ENCODE measurements around the gene NCOA1. TPM values are rescaled to one million over a fixed set of nuclear protein-coding genes. Genes with fewer than 3 reads are reported as not detected.

NCOA1 gene
- total RNA-seq, 1 donor from 2014 or later: 46.9 TPM

DNA sequence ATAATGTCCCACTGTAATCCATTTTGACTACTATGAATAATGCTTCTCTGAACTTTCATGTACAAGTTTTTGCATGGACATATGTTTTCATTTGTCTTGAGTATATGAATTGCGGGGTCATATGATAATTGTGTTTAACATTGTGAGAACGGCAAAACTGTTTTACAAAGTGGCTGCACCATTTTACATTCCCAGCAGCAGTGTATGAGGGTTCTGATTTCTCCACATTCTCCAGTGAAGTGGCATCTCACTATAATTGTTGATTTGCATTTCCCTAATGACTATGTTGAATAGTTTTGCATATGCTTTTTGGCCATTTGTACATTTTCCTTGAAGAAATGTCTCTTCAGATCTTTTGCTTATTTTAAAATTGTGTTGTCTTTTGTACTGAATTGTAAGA is 20.1 kb downstream of the NCOA1 start:
- ATAC-seq: no peak
- peaks cover 34% of the 10 kb centered on the region for H3K4me1 ChIP-seq
- no peak overlapping the region for H3K4me3 ChIP-seq
- no peaks in the 10 kb centered on the region for H3K27me3 ChIP-seq
- no peaks in the 10 kb centered on the region for H3K36me3 ChIP-seq
- DNase-seq: no peak
- H3K27ac ChIP-seq: no peak overlapping the region
- no peaks in the 10 kb centered on the region for H3K9me3 ChIP-seq
- TF ChIP-seq, protein P1, sequence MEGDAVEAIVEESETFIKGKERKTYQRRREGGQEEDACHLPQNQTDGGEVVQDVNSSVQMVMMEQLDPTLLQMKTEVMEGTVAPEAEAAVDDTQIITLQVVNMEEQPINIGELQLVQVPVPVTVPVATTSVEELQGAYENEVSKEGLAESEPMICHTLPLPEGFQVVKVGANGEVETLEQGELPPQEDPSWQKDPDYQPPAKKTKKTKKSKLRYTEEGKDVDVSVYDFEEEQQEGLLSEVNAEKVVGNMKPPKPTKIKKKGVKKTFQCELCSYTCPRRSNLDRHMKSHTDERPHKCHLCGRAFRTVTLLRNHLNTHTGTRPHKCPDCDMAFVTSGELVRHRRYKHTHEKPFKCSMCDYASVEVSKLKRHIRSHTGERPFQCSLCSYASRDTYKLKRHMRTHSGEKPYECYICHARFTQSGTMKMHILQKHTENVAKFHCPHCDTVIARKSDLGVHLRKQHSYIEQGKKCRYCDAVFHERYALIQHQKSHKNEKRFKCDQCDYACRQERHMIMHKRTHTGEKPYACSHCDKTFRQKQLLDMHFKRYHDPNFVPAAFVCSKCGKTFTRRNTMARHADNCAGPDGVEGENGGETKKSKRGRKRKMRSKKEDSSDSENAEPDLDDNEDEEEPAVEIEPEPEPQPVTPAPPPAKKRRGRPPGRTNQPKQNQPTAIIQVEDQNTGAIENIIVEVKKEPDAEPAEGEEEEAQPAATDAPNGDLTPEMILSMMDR (IDR thresholded peaks at IDR 0.05): no peak
- intact Hi-C loops (cut with DNase I): no loop called here

DNA sequence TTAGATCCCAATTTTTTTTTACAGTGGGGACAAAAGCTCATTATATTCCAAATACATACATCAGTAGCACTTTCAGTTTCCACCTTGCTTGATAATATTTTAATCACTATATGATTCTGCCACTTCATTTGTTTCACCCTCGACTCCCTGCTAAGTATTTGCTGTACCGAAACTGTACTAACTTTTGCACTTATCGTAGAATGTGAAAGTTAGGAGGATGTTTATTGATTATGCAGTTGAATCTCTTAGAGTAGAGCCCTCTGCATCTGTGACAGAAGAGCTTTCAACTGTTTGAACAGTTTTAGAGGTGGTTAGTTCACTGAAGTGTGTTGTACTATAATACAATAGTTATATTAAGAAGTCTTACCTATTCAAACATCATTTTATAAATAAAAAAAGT is 20.8 kb downstream of the NCOA1 start:
- intact Hi-C loops (cut with DNase I): no loop called here
- peaks cover 34% of the 10 kb centered on the region for H3K4me1 ChIP-seq
- H3K9me3 ChIP-seq: no peaks in the 10 kb centered on the region
- H3K27ac ChIP-seq: no peak overlapping the region
- ATAC-seq (no peak), DNase-seq (no peak)
- H3K36me3 ChIP-seq: no peaks in the 10 kb centered on the region
- no peaks in the 10 kb centered on the region for H3K27me3 ChIP-seq
- no peak overlapping the region for H3K4me3 ChIP-seq
- TF ChIP-seq, protein P1 (IDR thresholded peaks at IDR 0.05): no peak

DNA sequence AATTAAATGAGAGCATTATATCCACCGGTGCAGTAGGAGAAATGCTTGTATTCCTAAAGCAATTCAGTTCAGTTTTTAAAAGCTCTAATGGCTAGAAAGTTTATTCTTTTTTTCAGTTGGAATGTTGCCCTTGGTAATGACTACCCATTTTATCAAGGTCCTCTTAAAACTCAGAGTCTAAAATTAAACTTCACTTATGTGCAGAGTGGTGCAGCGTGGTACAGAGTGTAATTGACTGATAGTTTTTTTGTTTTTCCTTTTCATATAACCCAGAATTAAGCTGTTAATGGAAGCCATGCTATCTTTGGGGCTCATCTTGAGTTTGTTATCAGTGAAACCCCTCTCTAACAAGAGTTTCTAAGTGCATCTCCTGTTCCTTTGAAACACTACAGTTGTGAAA is 21.4 kb downstream of the NCOA1 start:
- Histone ChIP-seq H3K9me3 (no peaks in the 10 kb centered on the region), H3K27ac (no peak overlapping the region), H3K4me1 (peaks cover 34% of the 10 kb centered on the region), H3K36me3 (no peaks in the 10 kb centered on the region), H3K4me3 (no peak overlapping the region), H3K27me3 (no peaks in the 10 kb centered on the region)
- TF ChIP-seq, protein P1 (IDR thresholded peaks at IDR 0.05): no peak
- ATAC-seq (no peak), DNase-seq (no peak)
- intact Hi-C loops (cut with DNase I): no loop called here

DNA sequence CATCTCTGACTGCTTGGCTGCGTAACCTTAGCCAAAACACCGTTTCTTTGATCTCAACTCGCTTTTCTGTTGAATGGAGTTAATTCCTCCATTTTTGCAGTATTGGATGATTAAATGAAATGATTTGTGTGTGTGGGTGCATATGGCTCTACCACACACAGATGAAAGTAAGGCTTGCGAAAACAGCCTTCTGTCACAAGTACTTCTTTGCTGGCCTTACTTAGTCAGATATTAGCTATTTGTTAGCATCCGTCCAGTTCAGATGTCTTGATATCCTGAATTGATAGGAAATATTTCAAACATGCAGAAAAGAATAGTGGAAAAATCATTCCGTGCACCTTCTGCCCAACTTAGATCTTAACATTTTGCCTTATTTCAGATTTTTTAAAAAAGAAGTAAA is 21.8 kb downstream of the NCOA1 start:
- no peak for ATAC-seq
- TF ChIP-seq, protein P1 (IDR thresholded peaks at IDR 0.05): no peak
- no peak for DNase-seq
- Histone ChIP-seq H3K4me1 (peaks cover 34% of the 10 kb centered on the region), H3K9me3 (no peaks in the 10 kb centered on the region), H3K36me3 (no peaks in the 10 kb centered on the region), H3K27me3 (no peaks in the 10 kb centered on the region), H3K27ac (no peak overlapping the region), H3K4me3 (no peak overlapping the region)
- intact Hi-C loops (cut with DNase I): no loop called here

DNA sequence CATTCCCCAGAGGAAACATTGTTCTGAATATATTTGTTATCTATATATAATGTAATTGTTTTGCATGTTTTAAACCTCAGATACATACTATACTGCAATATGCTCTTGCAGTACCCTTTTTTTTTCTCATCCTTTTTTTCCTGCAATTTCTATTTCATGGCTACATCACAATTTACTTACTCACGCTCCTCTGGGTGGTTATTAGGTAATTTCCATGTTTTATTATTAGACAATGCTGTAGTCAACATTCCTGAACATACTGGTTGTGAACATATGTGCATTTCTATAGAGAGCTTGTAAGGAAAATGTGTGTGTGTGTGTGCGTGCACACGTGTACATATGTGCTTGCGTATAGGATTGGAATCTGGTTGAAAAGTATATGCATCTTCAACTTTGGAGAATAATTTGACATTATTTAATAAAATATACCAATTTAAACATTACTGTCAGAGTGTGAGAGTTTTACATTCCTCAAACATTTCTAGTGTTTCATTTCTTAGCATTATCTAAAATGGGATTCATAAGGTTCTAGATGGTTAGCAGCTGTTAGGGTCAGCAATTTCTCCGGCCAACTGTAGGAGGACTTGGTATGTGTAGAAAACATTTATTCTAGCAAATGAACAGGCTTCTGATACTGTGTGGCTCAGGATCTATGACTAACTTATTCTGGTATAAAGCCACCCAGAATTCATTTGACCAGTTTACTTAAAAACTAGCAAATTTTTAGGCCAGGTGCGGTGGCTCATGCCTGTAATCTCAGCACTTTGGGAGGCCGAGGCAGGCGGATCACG is 22.4 kb downstream of the NCOA1 start:
- H3K27me3 ChIP-seq: no peaks in the 10 kb centered on the region
- H3K9me3 ChIP-seq: no peaks in the 10 kb centered on the region
- DNase-seq: no peak
- peaks cover 29% of the 10 kb centered on the region for H3K4me1 ChIP-seq
- no peak overlapping the region for H3K4me3 ChIP-seq
- H3K36me3 ChIP-seq: no peaks in the 10 kb centered on the region
- ATAC-seq: no peak
- intact Hi-C loops (cut with DNase I): no loop called here
- TF ChIP-seq, protein P1 (IDR thresholded peaks at IDR 0.05): no peak
- H3K27ac ChIP-seq: no peak overlapping the region
